GM23338 (cell line): ENCODE results near the gene MYL5. TPM values are rescaled to one million over a fixed set of nuclear protein-coding genes. Genes with fewer than 3 reads are reported as not detected.
A peak's percentile ranks its signal among the peaks of the same experiment; 100 is the strongest.
"Not testable (repeated sequence)": the region's sequence is repeated elsewhere in the genome, so short reads cannot be mapped to it uniquely, and the experiment has no call there.

ENCODE experiments used
- ATAC-seq: fragments of 200-7000 bp; cut with Tn5 transposase; 3 replicates; pipeline ENCODE4 v1.9.1; 2020
- DNase-seq: peaks from one replicate; pipeline ENCODE4 v3.0.0-alpha.2; 2015; ENCODE audit warnings: low spot score
- H2AFZ ChIP-seq: fragments of 200-600 bp; sonication (generic); 2 replicates; pipeline ENCODE4 v1.8.0; 2016; ENCODE audit warnings: antibody characterized with exemption, mild to moderate bottlenecking, moderate library complexity
- H3F3A ChIP-seq: fragments of 200-600 bp; sonication (generic); replicated peaks from 2 replicates; pipeline ENCODE4 v1.8.0; 2017; ENCODE audit warnings: antibody characterized with exemption, mixed run types, low read depth
- H3K27ac ChIP-seq: fragments of 200-600 bp; sonication (generic); 2 replicates; pipeline ENCODE4 v1.6.1; 2016; ENCODE audit warnings: low read depth
- H3K27me3 ChIP-seq: fragments of 200-600 bp; sonication (generic); 2 replicates; pipeline ENCODE4 v1.8.0; 2016; ENCODE audit warnings: mild to moderate bottlenecking, mixed run types, moderate library complexity; ENCODE audit not compliant: insufficient read depth
- H3K36me3 ChIP-seq: fragments of 200-600 bp; sonication (generic); 2 replicates; pipeline ENCODE4 v1.8.0; 2016; ENCODE audit warnings: mild to moderate bottlenecking; ENCODE audit not compliant: insufficient read depth
- H3K4me1 ChIP-seq: fragments of 200-600 bp; sonication (generic); 2 replicates; pipeline ENCODE4 v1.8.0; 2016; ENCODE audit warnings: mild to moderate bottlenecking, moderate library complexity; ENCODE audit not compliant: insufficient read depth
- H3K4me2 ChIP-seq: fragments of 200-600 bp; sonication (generic); 2 replicates; pipeline ENCODE4 v1.7.1; 2017; ENCODE audit warnings: mixed run types
- H3K4me3 ChIP-seq: fragments of 200-600 bp; sonication (generic); 2 replicates; pipeline ENCODE4 v1.6.1; 2016; ENCODE audit warnings: mixed run types
- H3K79me2 ChIP-seq: fragments of 200-600 bp; sonication (generic); replicated peaks from 2 replicates; pipeline ENCODE4 v1.8.0; 2017; ENCODE audit warnings: mild to moderate bottlenecking; ENCODE audit not compliant: insufficient read depth
- H3K9me2 ChIP-seq: fragments of 200-600 bp; sonication (generic); 2 replicates; pipeline ENCODE4 v1.8.0; 2017; ENCODE audit not compliant: insufficient read depth
- H4K20me1 ChIP-seq: fragments of 200-600 bp; sonication (generic); replicated peaks from 2 replicates; pipeline ENCODE4 v1.8.0; 2017; ENCODE audit warnings: mild to moderate bottlenecking; ENCODE audit not compliant: insufficient read depth
- H3K27ac Mint-ChIP-seq: 2 replicates; pipeline ENCODE4 v1.8.0; 2020; ENCODE audit warnings: inconsistent platforms, mild to moderate bottlenecking, moderate library complexity, mixed read lengths
- H3K27me3 Mint-ChIP-seq: 3 replicates; pipeline ENCODE4 v1.8.0; 2022; ENCODE audit warnings: low read depth, mild to moderate bottlenecking, moderate library complexity, mixed read lengths, inconsistent platforms; ENCODE audit not compliant: insufficient read depth, poor library complexity
- H3K36me3 Mint-ChIP-seq: 3 replicates; pipeline ENCODE4 v1.8.0; 2021; ENCODE audit warnings: low read depth, mild to moderate bottlenecking, inconsistent platforms, moderate library complexity, mixed read lengths
- H3K4me1 Mint-ChIP-seq: 3 replicates; pipeline ENCODE4 v1.8.0; 2020; ENCODE audit warnings: mild to moderate bottlenecking, inconsistent platforms, mixed read lengths
- H3K4me3 Mint-ChIP-seq: 3 replicates; pipeline ENCODE4 v1.8.0; 2021; ENCODE audit warnings: moderate library complexity, mild to moderate bottlenecking, inconsistent platforms, mixed read lengths
- H3K9me3 Mint-ChIP-seq: 3 replicates; pipeline ENCODE4 v1.8.0; 2020; ENCODE audit warnings: moderate library complexity, mild to moderate bottlenecking, inconsistent platforms, mixed read lengths
- CREB1 ChIP-seq: fragments of 250-450 bp; sonication (Bioruptor Pico); IDR thresholded peaks from 2 replicates; pipeline ENCODE4 v1.5.0; 2020; ENCODE audit warnings: low read depth, mild to moderate bottlenecking, moderate library complexity
- CTCF ChIP-seq, 2 experiments: fragments of 200-600 bp in 1 of 2; sonication (generic) in 1 of 2; conservative IDR thresholded peaks; 2 replicates each; pipeline versions ENCODE4 v1.5.1 to v1.6.1; 2016 to 2017; ENCODE audit warnings: antibody characterized with exemption in 2 of 2, low read depth in 2 of 2, mild to moderate bottlenecking in 2 of 2, moderate library complexity in 1 of 2
- JUNB ChIP-seq: IDR thresholded peaks from one replicate; pipeline ENCODE4 v1.6.1; 2016; ENCODE audit warnings: antibody characterized with exemption; ENCODE audit not compliant: unreplicated experiment
- ZNF114 ChIP-seq: fragments of 250-450 bp; sonication (Bioruptor Pico); IDR thresholded peaks from 2 replicates; pipeline ENCODE4 v1.5.0; 2020; ENCODE audit warnings: mild to moderate bottlenecking, moderate library complexity
- polyA plus RNA-seq: library from polyadenylated mRNA; unstranded; fragments of >200 nt; fragmentation: Nextera tagmentation; extraction: Ambion mirVana; gene quantifications from 2 replicates; pipeline ENCODE4 v1.2.1, GENCODE V29; 2016
- total RNA-seq: library from RNA; depleted of rRNA; stranded (reverse); fragments of >200 nt; shearing (Covaris generic); gene quantifications from 2 replicates; pipeline ENCODE4 v1.2.3, GENCODE V29; 2014

MYL5 gene
- total and polyA plus RNA-seq, 2 experiments from 2014 or later: 3.0 to 4.4 TPM

DNA sequence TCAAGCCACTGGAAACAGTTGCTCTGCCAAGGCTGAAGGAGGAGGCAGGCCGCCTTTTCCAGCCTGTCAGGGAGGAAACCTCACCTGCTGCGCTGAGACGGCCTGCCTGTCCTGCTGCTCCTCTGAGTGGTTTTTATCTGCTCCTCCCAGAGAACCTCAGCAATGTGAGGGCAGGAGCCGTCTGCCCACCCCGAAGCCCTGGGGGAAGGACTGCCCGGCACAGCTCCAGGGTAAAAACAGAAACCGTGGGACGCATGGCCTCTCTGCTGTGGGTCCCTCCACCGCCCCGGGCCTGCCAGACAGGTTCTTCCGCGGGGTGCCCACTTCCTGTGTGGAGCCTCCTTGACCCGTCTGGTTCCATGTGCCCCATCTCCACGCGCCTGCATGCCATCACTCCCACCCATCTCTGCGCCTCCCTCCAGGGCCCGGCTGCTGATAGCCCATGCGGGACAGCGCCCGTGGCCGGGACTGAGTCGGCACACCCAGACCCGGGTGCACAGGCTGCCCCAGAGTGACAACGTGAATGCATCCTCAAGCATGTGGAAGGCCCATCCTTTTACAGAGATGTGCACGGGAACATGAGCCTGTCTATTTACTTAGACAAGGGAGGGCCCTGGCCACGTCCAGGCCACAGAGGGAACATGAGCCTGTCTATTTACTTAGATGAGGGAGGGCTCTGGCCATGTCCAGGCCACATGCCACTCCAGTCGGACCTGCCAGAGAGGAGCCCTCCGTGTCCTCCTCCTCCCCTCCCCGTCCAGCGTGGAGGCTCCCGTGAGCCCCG lies 18.6 kb downstream of the MYL5 start:
- Histone ChIP-seq H3K79me2 (no peaks in the 10 kb centered on the region), H3K4me3 (no peak overlapping the region), H3K4me2 (no peak overlapping the region), H4K20me1 (no peaks in the 10 kb centered on the region), H3K4me1 (peaks cover 8% of the 10 kb centered on the region), H3K36me3 (no peaks in the 10 kb centered on the region), H2AFZ (peak overlapping the region; percentile 75), H3K9me2 (no peaks in the 10 kb centered on the region), H3K27ac (no peak overlapping the region), H3F3A (0 out of 2 replicates have a peak, but pooled peaks cover 3% of the 10 kb centered on the region), H3K27me3 (no peaks in the 10 kb centered on the region)
- peaks cover 6% of the 10 kb centered on the region; the same call in 1 of the 3 replicates for H3K36me3 Mint-ChIP-seq
- peaks cover 9% of the 10 kb centered on the region for H3K27me3 Mint-ChIP-seq
- TF ChIP-seq CREB1 (no peak), CTCF (conservative IDR thresholded peaks at IDR 0.05; ENCODE audit: low read depth in 2 of 2) (no peak), ZNF114 (CRISPR knock-in tag) (no peak)
- peaks cover 19% of the 10 kb centered on the region; the same call in 2 of the 3 replicates for H3K4me1 Mint-ChIP-seq
- DNase-seq (no peak), ATAC-seq (no peak)
- H3K4me3 Mint-ChIP-seq: no peak overlapping the region
- H3K9me3 Mint-ChIP-seq: peaks cover 17% of the 10 kb centered on the region
- H3K27ac Mint-ChIP-seq: no peak overlapping the region

DNA sequence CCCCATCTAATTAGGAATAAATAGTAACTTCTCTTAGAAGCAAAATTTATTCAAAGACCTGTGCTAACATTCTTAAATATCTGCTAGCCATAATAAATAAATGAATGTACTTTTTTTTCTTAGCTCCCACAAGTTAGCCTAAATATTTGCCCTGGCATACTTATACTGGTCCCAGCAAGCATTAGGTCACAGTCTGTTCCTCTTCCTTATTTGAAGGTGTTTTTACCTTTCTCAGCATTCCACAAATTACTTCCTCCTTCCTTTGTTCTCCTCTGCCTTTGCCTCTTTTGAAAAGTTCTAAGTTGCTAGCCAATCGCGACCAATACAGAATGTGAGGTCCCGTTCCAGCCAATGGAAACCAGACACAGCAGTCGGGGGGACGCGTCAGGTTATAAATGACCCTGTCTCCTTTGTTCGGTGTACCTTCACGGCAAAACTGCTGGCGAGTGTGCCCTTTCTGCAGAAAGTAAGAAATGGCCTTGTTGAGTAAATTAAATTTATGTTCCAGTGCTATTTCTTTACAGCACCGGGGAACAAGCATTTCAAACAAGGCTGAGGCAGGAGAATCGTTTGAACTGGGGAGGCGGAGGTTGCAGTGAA lies 20.1 kb downstream of the MYL5 start:
- H4K20me1 ChIP-seq, H3K4me3 ChIP-seq, H3K4me2 ChIP-seq, H3K4me1 ChIP-seq, H3K36me3 ChIP-seq, H3K9me2 ChIP-seq, H3K36me3 Mint-ChIP-seq, H3K27me3 ChIP-seq, H2AFZ ChIP-seq, H3K27ac Mint-ChIP-seq, H3F3A ChIP-seq, H3K27ac ChIP-seq, H3K79me2 ChIP-seq, H3K4me3 Mint-ChIP-seq, ATAC-seq: not testable (repeated sequence)
- peaks cover 17% of the 10 kb centered on the region for H3K9me3 Mint-ChIP-seq
- H3K4me1 Mint-ChIP-seq: peaks cover 20% of the 10 kb centered on the region; the same call in 2 of the 3 replicates
- peak; percentile 50 for DNase-seq
- peaks cover 12% of the 10 kb centered on the region for H3K27me3 Mint-ChIP-seq

- H3K4me3 ChIP-seq: no peak overlapping the region
- DNase-seq (no peak), ATAC-seq (no peak)
- no peaks in the 10 kb centered on the region for H3F3A ChIP-seq
- H2AFZ ChIP-seq: no peak overlapping the region
- no peak overlapping the region for H3K27ac Mint-ChIP-seq
- H3K4me3 Mint-ChIP-seq: no peak overlapping the region
- peaks cover 9% of the 10 kb centered on the region for H3K9me3 Mint-ChIP-seq
- no peaks in the 10 kb centered on the region for H4K20me1 ChIP-seq
- H3K4me2 ChIP-seq: no peak overlapping the region
- no peak for TF ChIP-seq JUNB
- no peaks in the 10 kb centered on the region for H3K4me1 ChIP-seq
- peaks cover 23% of the 10 kb centered on the region for H3K27me3 Mint-ChIP-seq
- no peaks in the 10 kb centered on the region for H3K36me3 ChIP-seq
- peaks cover 6% of the 10 kb centered on the region; the same call in 1 of the 3 replicates for H3K4me1 Mint-ChIP-seq
- peaks cover 4% of the 10 kb centered on the region; the same call in 1 of the 2 replicates for H3K27me3 ChIP-seq
- H3K9me2 ChIP-seq: no peaks in the 10 kb centered on the region
- 0 out of 3 replicates have a peak, but pooled peaks cover under 1% of the 10 kb centered on the region for H3K36me3 Mint-ChIP-seq
- H3K79me2 ChIP-seq: no peaks in the 10 kb centered on the region
- H3K27ac ChIP-seq: no peak overlapping the region
These were observed 25.7 kb downstream of the MYL5 start for GRCh38 chr4:699816-700580.
